HCT116 (cell line): Measurements from ENCODE around the gene MAPK4. TPM values are rescaled to one million over a fixed set of nuclear protein-coding genes. Genes with fewer than 3 reads are reported as not detected.

ENCODE experiments used
- ATAC-seq: fragments of 200-7000 bp; cut with Tn5 transposase; 2 replicates; pipeline ENCODE4 v1.9.1; 2020; ENCODE audit warnings: mild to moderate bottlenecking, moderate library complexity
- BruUV-seq: library from RNA; stranded (reverse); fragments of 400-500 nt; replicated peaks from 2 replicates; lab custom pipeline; 2021; lab: Mats Ljungman, UMichigan
- CTCF ChIA-PET: fragments of 300-600 bp; sonication (Branson Sonifier 250); formaldehyde crosslinking; loops from one replicate; lab custom pipeline; 2021; ENCODE audit warnings: antibody characterized with exemption; lab: Charles Lee
- POLR2A ChIA-PET: fragments of 300-600, 350-600 bp; sonication (Branson Sonifier 250); formaldehyde crosslinking; loops from one replicate; lab custom pipeline; 2021; ENCODE audit warnings: antibody characterized with exemption; lab: Charles Lee
- RAD21 ChIA-PET, 2 experiments: fragments of 300-600 bp; sonication (Branson Sonifier 250); formaldehyde crosslinking; loops; one replicate each; lab custom pipeline; 2023; ENCODE audit warnings: low total read pairs in 2 of 2; ENCODE audit not compliant: uncharacterized antibody in 2 of 2, unreplicated experiment in 2 of 2, low non-redundant PET in 1 of 2; lab: Charles Lee
- DNase-seq: peaks from one replicate; pipeline ENCODE4 v3.0.0-alpha.2; 2010; ENCODE audit warnings: low read depth, low spot score
- H2AFZ ChIP-seq: fragments of 200-600 bp; shearing (Covaris generic), sonication (generic); 2 replicates; pipeline ENCODE4 v1.6.1; 2017; ENCODE audit warnings: low read depth, mixed run types, mixed read lengths, antibody characterized with exemption, low read length; ENCODE audit not compliant: poor library complexity, severe bottlenecking
- H3K27ac ChIP-seq: 2 replicates; pipeline ENCODE4 v1.5.1; 2012; ENCODE audit warnings: low read depth, low read length
- H3K27me3 ChIP-seq: fragments of 200-600 bp; sonication (generic); 2 replicates; pipeline ENCODE4 v1.6.1; 2016; ENCODE audit warnings: mixed run types, low read length, mixed read lengths; ENCODE audit not compliant: insufficient read depth
- H3K36me3 ChIP-seq, 2 experiments: fragments of 200-500 bp in 1 of 2; fragments of 200-600 bp in 1 of 2; sonication (Bioruptor generic) in 1 of 2; sonication (generic) in 1 of 2; 2 replicates each; pipeline versions ENCODE4 v1.5.1 to v1.6.1; 2014 to 2016; ENCODE audit warnings: low read length in 2 of 2, inconsistent platforms in 1 of 2, mixed read lengths in 1 of 2, mixed run types in 1 of 2; ENCODE audit not compliant: insufficient read depth in 2 of 2, control insufficient read depth in 1 of 2
- H3K4me1 ChIP-seq, 2 experiments: fragments of 200-600 bp in 1 of 2; sonication (generic) in 1 of 2; 2 replicates each; pipeline versions ENCODE4 v1.5.1 to v1.6.1; 2012 to 2017; ENCODE audit warnings: low read length in 2 of 2, inconsistent platforms in 1 of 2, mild to moderate bottlenecking in 1 of 2, mixed read lengths in 1 of 2, mixed run types in 1 of 2, moderate library complexity in 1 of 2; ENCODE audit not compliant: insufficient read depth in 2 of 2, control insufficient read depth in 1 of 2
- H3K4me2 ChIP-seq: fragments of 200-600 bp; sonication (generic); 2 replicates; pipeline ENCODE4 v1.6.1; 2017; ENCODE audit warnings: mixed run types, low read length, mixed read lengths
- H3K4me3 ChIP-seq, 2 experiments: fragments of 200-600 bp in 1 of 2; sonication (generic) in 1 of 2; replicated peaks in 1 of 2; 2 replicates each; pipeline ENCODE4 v1.5.1; 2011 to 2016; ENCODE audit warnings: low read length in 2 of 2, control low read depth in 1 of 2, low read depth in 1 of 2, mild to moderate bottlenecking in 1 of 2, mixed read lengths in 1 of 2, mixed run types in 1 of 2
- H3K79me2 ChIP-seq: fragments of 200-600 bp; sonication (generic); 2 replicates; pipeline ENCODE4 v1.6.1; 2017; ENCODE audit warnings: mild to moderate bottlenecking, mixed run types, low read length, moderate library complexity, mixed read lengths; ENCODE audit not compliant: insufficient read depth
- H3K9ac ChIP-seq: fragments of 200-600 bp; sonication (generic); 2 replicates; pipeline ENCODE4 v1.6.1; 2016; ENCODE audit warnings: low read length, mixed read lengths
- H3K9me2 ChIP-seq: fragments of 200-600 bp; sonication (generic), shearing (Covaris generic); 2 replicates; pipeline ENCODE4 v1.6.1; 2017; ENCODE audit warnings: mixed run types, mild to moderate bottlenecking, moderate library complexity; ENCODE audit not compliant: insufficient read depth
- H3K9me3 ChIP-seq, 2 experiments: fragments of 200-500 bp in 1 of 2; fragments of 200-600 bp in 1 of 2; sonication (Bioruptor generic) in 1 of 2; sonication (generic) in 1 of 2; 2 replicates each; pipeline ENCODE4 v1.6.1; 2014 to 2017; ENCODE audit warnings: low read length in 2 of 2, mixed read lengths in 2 of 2, inconsistent platforms in 1 of 2, low read depth in 1 of 2, mild to moderate bottlenecking in 1 of 2, mixed run types in 1 of 2, moderate library complexity in 1 of 2; ENCODE audit not compliant: control insufficient read depth in 1 of 2, insufficient read depth in 1 of 2
- H4K20me1 ChIP-seq: fragments of 200-600 bp; sonication (generic), shearing (Covaris generic); 2 replicates; pipeline ENCODE4 v1.6.1; 2017; ENCODE audit warnings: mixed run types, mild to moderate bottlenecking, moderate library complexity; ENCODE audit not compliant: insufficient read depth
- ATF3 ChIP-seq: IDR thresholded peaks from 2 replicates; pipeline ENCODE4 v1.6.1; 2012
- CTCF ChIP-seq, 3 experiments: fragments of 200-600 bp in 1 of 3; sonication (generic) in 1 of 3; IDR thresholded peaks in 2 of 3; conservative IDR thresholded peaks in 1 of 3; 2 replicates each; pipeline ENCODE4 v1.5.1; 2012 to 2017; ENCODE audit warnings: low read depth in 2 of 3, low read length in 2 of 3, antibody characterized with exemption in 1 of 3, borderline replicate concordance in 1 of 3, control low read depth in 1 of 3, mild to moderate bottlenecking in 1 of 3, mixed read lengths in 1 of 3, mixed run types in 1 of 3, moderate library complexity in 1 of 3; ENCODE audit not compliant: insufficient read depth in 1 of 3
- EZH2 ChIP-seq: fragments of 200-600 bp; sonication (generic); IDR thresholded peaks from 2 replicates; pipeline ENCODE4 v1.6.1; 2017; ENCODE audit warnings: antibody characterized with exemption, mixed run types
- EZH2phosphoT487 ChIP-seq: fragments of 200-600 bp; IDR thresholded peaks from 2 replicates; pipeline ENCODE4 v1.6.1; 2018; ENCODE audit warnings: antibody characterized with exemption, borderline replicate concordance
- JUND ChIP-seq: IDR thresholded peaks from 2 replicates; pipeline ENCODE4 v1.6.1; 2012
- RAD21 ChIP-seq: IDR thresholded peaks from 2 replicates; pipeline ENCODE4 v1.6.1; 2012; ENCODE audit warnings: low read depth, mild to moderate bottlenecking
- REST ChIP-seq: IDR thresholded peaks from 2 replicates; pipeline ENCODE4 v1.6.1; 2012; ENCODE audit warnings: low read depth
- SRF ChIP-seq: IDR thresholded peaks from 2 replicates; pipeline ENCODE4 v1.6.1; 2012; ENCODE audit warnings: low read depth
- TCF7L2 ChIP-seq: IDR thresholded peaks from 2 replicates; pipeline ENCODE4 v1.7.0; 2011; ENCODE audit warnings: borderline replicate concordance, inconsistent platforms; ENCODE audit not compliant: insufficient read depth, insufficient read length; ENCODE audit errors: extremely low read depth
- ZFX ChIP-seq: fragments of 450-650 bp; IDR thresholded peaks from 2 replicates; pipeline ENCODE4 v1.6.1; 2017
- intact Hi-C: fragments of 100-400 bp; cut with micrococcal nuclease; formaldehyde crosslinking; loops from 2 replicates; pipeline ENCODE4 v1.10.0; 2022
- total RNA-seq: library from RNA; stranded (reverse); gene quantifications from one replicate; pipeline ENCODE4 v1.2.1, GENCODE V29; 2021; ENCODE audit not compliant: unreplicated experiment

MAPK4 gene
- total RNA-seq, 1 experiment from 2014 or later, result 0.89 TPM

GRCh38 chr18:50679056-50679455 lies 119.2 kb downstream of the MAPK4 start:
- no peak for DNase-seq
- CTCF ChIA-PET, result no interaction called here
- H2AFZ ChIP-seq, result no peak overlapping the region
- H3K4me2 ChIP-seq, result no peak overlapping the region
- H3K4me3 ChIP-seq, result no peak overlapping the region
- H4K20me1 ChIP-seq, result no peaks in the 10 kb centered on the region
- H3K79me2 ChIP-seq, result no peaks in the 10 kb centered on the region
- no peak for TF ChIP-seq JUND
- no peak for TF ChIP-seq TCF7L2
- TF ChIP-seq ZFX, result no peak
- TF ChIP-seq EZH2, result no peak
- TF ChIP-seq RAD21, result no peak
- TF ChIP-seq ATF3, result no peak
- TF ChIP-seq, all 23 proteins: peak for 0
- peaks cover 0 to 7% of the 10 kb centered on the region in 2 experiments; a peak in 1 of 4 replicates for H3K4me1 ChIP-seq
- H3K9me2 ChIP-seq, result no peaks in the 10 kb centered on the region
- no peak for ATAC-seq
- no peak overlapping the region for H3K27ac ChIP-seq
- H3K36me3 ChIP-seq, result no peaks in the 10 kb centered on the region
- H3K9me3 ChIP-seq, result no peaks in the 10 kb centered on the region
- intact Hi-C loops, result loop anchor here (10.0 kb wide), 1 partner anchor 84 kb away; no protein-coding TSS in a partner anchor
- no peaks in the 10 kb centered on the region for H3K27me3 ChIP-seq
- H3K9ac ChIP-seq, result no peak overlapping the region
- POLR2A ChIA-PET, result interaction anchor here (0.6 kb wide), 1 partner anchor 1138 kb away, joined by 3 read pairs; no protein-coding TSS in a partner anchor
- RAD21 ChIA-PET, result no interaction called here
- BruUV-seq, result no TSS peak

- Histone ChIP-seq H3K4me3 (no peak overlapping the region), H3K4me2 (no peak overlapping the region), H4K20me1 (no peaks in the 10 kb centered on the region), H2AFZ (no peak overlapping the region), H3K27ac (no peak overlapping the region), H3K9me2 (no peaks in the 10 kb centered on the region), H3K9ac (no peak overlapping the region), H3K4me1 (peaks cover 0 to 7% of the 10 kb centered on the region in 2 experiments; a peak in 1 of 4 replicates), H3K79me2 (no peaks in the 10 kb centered on the region), H3K9me3 (no peaks in the 10 kb centered on the region)
- ChIA-PET RAD21 (no interaction called here), CTCF (no interaction called here), POLR2A (no interaction called here)
- intact Hi-C loops, result loop anchor here (10.0 kb wide), 1 partner anchor 85 kb away; no protein-coding TSS in a partner anchor
- DNase-seq, result no peak
- no peak for TF ChIP-seq CTCF (IDR thresholded peaks at IDR 0.05 in 2 of 3, conservative IDR thresholded peaks at IDR 0.05 in 1 of 3; ENCODE audit: borderline replicate concordance in 1 of 3, insufficient read depth in 1 of 3, low read depth in 2 of 3, low read length in 2 of 3)
- no peak for TF ChIP-seq SRF
- no peak for TF ChIP-seq REST
- no peak for TF ChIP-seq EZH2phosphoT487
- TF ChIP-seq ZFX, result no peak
- TF ChIP-seq, all 23 proteins: peak for 0
- Histone ChIP-seq H3K36me3 (no peaks in the 10 kb centered on the region), H3K27me3 (no peaks in the 10 kb centered on the region)
- BruUV-seq, result no TSS peak
- ATAC-seq, result no peak
Measured at GRCh38 chr18:50679656-50680055, 119.8 kb downstream of the MAPK4 start.
